H9 (cell line): ENCODE results near the gene CEP128. TPM values are rescaled to one million over a fixed set of nuclear protein-coding genes. Genes with fewer than 3 reads are reported as not detected.

Experiments used
- DNase-seq: peaks from one replicate; pipeline ENCODE4 v3.0.0-alpha.2; 2017
- H2AFZ ChIP-seq: one replicate; pipeline ENCODE4 v1.6.1; 2013; ENCODE audit warnings: mild to moderate bottlenecking, low read length, control low read depth, moderate library complexity
- H2AK5ac ChIP-seq: 2 replicates; pipeline ENCODE4 v1.6.1; 2013; ENCODE audit warnings: low read length, control low read depth, mixed read lengths; ENCODE audit not compliant: insufficient read length
- H2BK120ac ChIP-seq: one replicate; pipeline ENCODE4 v1.6.1; 2013; ENCODE audit warnings: low read depth, mild to moderate bottlenecking, low read length, control low read depth, inconsistent platforms; ENCODE audit not compliant: poor library complexity, severe bottlenecking
- H2BK12ac ChIP-seq: 2 replicates; pipeline ENCODE4 v1.6.1; 2013; ENCODE audit warnings: low read length, control low read depth, mixed read lengths, low read depth; ENCODE audit not compliant: insufficient read length
- H2BK15ac ChIP-seq: 2 replicates; pipeline ENCODE4 v1.6.1; 2013; ENCODE audit warnings: low read depth, low read length, control low read depth
- H2BK20ac ChIP-seq: one replicate; pipeline ENCODE4 v1.6.1; 2013; ENCODE audit warnings: low read depth, mild to moderate bottlenecking, low read length, control low read depth, inconsistent platforms; ENCODE audit not compliant: poor library complexity, severe bottlenecking
- H2BK5ac ChIP-seq: 2 replicates; pipeline ENCODE4 v1.6.1; 2013; ENCODE audit warnings: low read length, control low read depth, mixed read lengths; ENCODE audit not compliant: insufficient read length
- H3K14ac ChIP-seq: 2 replicates; pipeline ENCODE4 v1.6.1; 2013; ENCODE audit warnings: low read length, control low read depth; ENCODE audit not compliant: insufficient read depth
- H3K18ac ChIP-seq: 2 replicates; pipeline ENCODE4 v1.6.1; 2013; ENCODE audit warnings: low read depth, mild to moderate bottlenecking, mixed read lengths, low read length, control low read depth; ENCODE audit not compliant: insufficient read length
- H3K23ac ChIP-seq: 2 replicates; pipeline ENCODE4 v1.6.1; 2013; ENCODE audit warnings: low read length, control low read depth, mixed read lengths, low read depth; ENCODE audit not compliant: insufficient read length
- H3K23me2 ChIP-seq: 2 replicates; pipeline ENCODE4 v1.6.1; 2013; ENCODE audit warnings: low read depth, mild to moderate bottlenecking, mixed read lengths, low read length, control low read depth; ENCODE audit not compliant: insufficient read length, poor library complexity, severe bottlenecking
- H3K27ac ChIP-seq: 2 replicates; pipeline ENCODE4 v1.5.1; 2013; ENCODE audit warnings: low read length, control low read depth, mixed read lengths, low read depth; ENCODE audit not compliant: insufficient read length
- H3K27me3 ChIP-seq: 2 replicates; pipeline ENCODE4 v1.6.1; 2013; ENCODE audit warnings: low read length, control low read depth, inconsistent platforms; ENCODE audit not compliant: insufficient read depth
- H3K4ac ChIP-seq: 2 replicates; pipeline ENCODE4 v1.6.1; 2013; ENCODE audit warnings: low read depth, mild to moderate bottlenecking, control low read depth, inconsistent platforms, low read length, moderate library complexity
- H3K4me1 ChIP-seq: 2 replicates; pipeline ENCODE4 v1.6.1; 2013; ENCODE audit warnings: low read length, control low read depth, inconsistent platforms; ENCODE audit not compliant: insufficient read depth
- H3K4me2 ChIP-seq: 2 replicates; pipeline ENCODE4 v1.6.1; 2013; ENCODE audit warnings: low read length, control low read depth, mixed read lengths; ENCODE audit not compliant: insufficient read length, insufficient read depth
- H3K56ac ChIP-seq: 2 replicates; pipeline ENCODE4 v1.6.1; 2013; ENCODE audit warnings: low read depth, mild to moderate bottlenecking, mixed read lengths, low read length, control low read depth; ENCODE audit not compliant: insufficient read length
- H3K79me1 ChIP-seq: 2 replicates; pipeline ENCODE4 v1.6.1; 2013; ENCODE audit warnings: low read depth, mild to moderate bottlenecking, moderate library complexity, low read length, control low read depth, inconsistent platforms; ENCODE audit not compliant: insufficient read depth, poor library complexity, severe bottlenecking
- H3K79me2 ChIP-seq: 2 replicates; pipeline ENCODE4 v1.6.1; 2013; ENCODE audit warnings: low read length, control low read depth, inconsistent platforms; ENCODE audit not compliant: insufficient read depth
- H3K9ac ChIP-seq: 2 replicates; pipeline ENCODE4 v1.6.1; 2013; ENCODE audit warnings: low read length, control low read depth, mixed read lengths; ENCODE audit not compliant: insufficient read length; ENCODE audit errors: extremely low read depth
- H3K9me3 ChIP-seq: one replicate; pipeline ENCODE4 v1.6.1; 2013; ENCODE audit warnings: low read depth, low read length, inconsistent platforms; ENCODE audit not compliant: control insufficient read depth
- H3T11ph ChIP-seq: one replicate; pipeline ENCODE4 v1.6.1; 2013; ENCODE audit warnings: mild to moderate bottlenecking, low read length, control low read depth, inconsistent platforms
- H4K20me1 ChIP-seq: one replicate; pipeline ENCODE4 v1.6.1; 2013; ENCODE audit not compliant: control insufficient read depth, insufficient read length, insufficient read depth
- H4K5ac ChIP-seq: 2 replicates; pipeline ENCODE4 v1.6.1; 2013; ENCODE audit warnings: low read depth, mild to moderate bottlenecking, mixed read lengths, low read length, control low read depth; ENCODE audit not compliant: insufficient read length
- H4K8ac ChIP-seq: replicated peaks from 2 replicates; pipeline ENCODE4 v1.6.1; 2013; ENCODE audit warnings: low read length, control low read depth, mixed read lengths, low read depth; ENCODE audit not compliant: insufficient read length
- H4K91ac ChIP-seq: 2 replicates; pipeline ENCODE4 v1.6.1; 2013; ENCODE audit warnings: low read depth, mild to moderate bottlenecking, moderate library complexity, mixed read lengths, low read length, control low read depth; ENCODE audit not compliant: insufficient read length
- H3K27ac Mint-ChIP-seq, 3 experiments: 2 replicates in 2 of 3; 3 replicates in 1 of 3; pipeline ENCODE4 v1.8.0; 2020 to 2021; ENCODE audit warnings: mixed read lengths in 3 of 3, mild to moderate bottlenecking in 1 of 3, moderate library complexity in 1 of 3
- H3K27me3 Mint-ChIP-seq: 2 replicates; pipeline ENCODE4 v1.8.0; 2021; ENCODE audit warnings: low read depth, mild to moderate bottlenecking, moderate library complexity, mixed read lengths
- H3K36me3 Mint-ChIP-seq, 3 experiments: 2 replicates in 2 of 3; 3 replicates in 1 of 3; pipeline ENCODE4 v1.8.0; 2020 to 2021; ENCODE audit warnings: low read depth in 3 of 3, mixed read lengths in 3 of 3; ENCODE audit not compliant: insufficient read depth in 1 of 3
- H3K4me1 Mint-ChIP-seq, 2 experiments: 2 replicates each; pipeline ENCODE4 v1.8.0; 2020; ENCODE audit warnings: mixed read lengths in 2 of 2
- H3K4me3 Mint-ChIP-seq, 2 experiments: 2 replicates in 1 of 2; 3 replicates in 1 of 2; pipeline ENCODE4 v1.8.0; 2020 to 2021; ENCODE audit warnings: mild to moderate bottlenecking in 2 of 2, mixed read lengths in 2 of 2, moderate library complexity in 1 of 2
- H3K9me3 Mint-ChIP-seq, 2 experiments: 2 replicates in 1 of 2; 3 replicates in 1 of 2; pipeline ENCODE4 v1.8.0; 2020; ENCODE audit warnings: mild to moderate bottlenecking in 2 of 2, mixed read lengths in 2 of 2, moderate library complexity in 1 of 2
- WGBS: extraction: QIAGEN DNeasy Blood & Tissue Kit; methylation state at CpG from one replicate; pipeline ENCODE4 v1.1.7; 2013; ENCODE audit warnings: missing lambda C conversion rate, low lambda C conversion rate, mixed read lengths; ENCODE audit not compliant: insufficient read length; ENCODE audit errors: extremely low coverage; 5-methylcytosine and 5-hydroxymethylcytosine counted together
- total RNA-seq: library from RNA; stranded (reverse); gene quantifications from 2 replicates; pipeline ENCODE4 v1.2.1, GENCODE V29; 2021
- TF ChIP-seq, protein P1 (sequence below): fragments of 200-600 bp; sonication (generic); conservative IDR thresholded peaks from 3 replicates; pipeline ENCODE4 v1.8.0; 2021; ENCODE audit warnings: antibody characterized with exemption, mild to moderate bottlenecking

CEP128 gene
- total RNA-seq, 1 experiment from 2014 or later = 16.3 TPM

DNA sequence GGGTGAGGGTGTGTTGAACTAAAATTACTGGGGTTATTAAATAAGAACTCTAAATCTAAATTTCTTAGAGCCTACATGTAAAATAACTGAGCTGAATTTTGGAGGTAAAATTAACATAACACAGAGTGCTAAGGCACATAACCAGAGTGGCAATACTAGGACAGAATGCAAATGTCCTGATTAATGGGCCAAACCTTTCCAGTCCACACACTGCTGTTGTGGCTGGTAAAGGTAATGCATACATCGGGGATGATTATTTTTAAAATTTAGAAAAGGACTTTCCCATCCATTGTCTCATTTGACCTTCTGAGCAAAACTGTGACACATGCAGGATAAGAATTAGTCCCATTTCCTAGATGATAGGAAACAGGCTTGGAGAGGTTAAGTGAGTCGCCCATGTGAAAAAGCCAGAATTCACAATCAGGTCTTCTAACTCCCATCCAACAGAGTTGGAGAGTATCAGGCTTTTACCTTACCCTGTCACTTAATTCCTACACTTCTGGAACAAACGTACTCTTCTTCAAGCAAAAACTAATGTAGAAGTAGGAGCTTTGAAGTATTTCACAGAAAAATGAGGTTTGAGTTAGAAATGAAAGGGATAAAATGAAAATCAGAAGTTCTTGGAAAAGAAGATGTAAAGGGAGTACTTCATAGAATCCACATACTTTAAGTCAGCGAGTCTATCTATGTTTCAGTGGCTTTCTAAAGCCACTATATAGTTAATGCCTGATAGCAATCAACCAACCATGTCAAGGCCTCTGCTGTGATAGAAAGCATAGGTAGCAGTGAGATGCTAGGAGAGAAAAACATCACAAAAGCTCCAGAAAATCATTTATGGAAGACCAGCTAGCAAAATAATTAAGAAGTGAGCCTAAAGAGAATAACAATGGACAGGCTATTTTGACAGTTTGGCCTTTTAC, 395.3 kb downstream of the CEP128 start:
- Mint-ChIP-seq H3K4me1 (no peaks in the 10 kb centered on the region), H3K27me3 (no peaks in the 10 kb centered on the region), H3K9me3 (no peaks in the 10 kb centered on the region), H3K4me3 (no peak overlapping the region), H3K27ac (no peak overlapping the region), H3K36me3 (no peaks in the 10 kb centered on the region)
- Histone ChIP-seq H3K4ac (no peak overlapping the region), H3K27me3 (no peaks in the 10 kb centered on the region), H4K8ac (no peak overlapping the region), H2BK5ac (no peak overlapping the region), H3K79me1 (no peaks in the 10 kb centered on the region), H2BK20ac (no peak overlapping the region), H3K4me1 (no peaks in the 10 kb centered on the region), H3K14ac (no peak overlapping the region), H3K27ac (no peak overlapping the region), H3K23me2 (no peaks in the 10 kb centered on the region), H3K23ac (no peak overlapping the region), H3T11ph (no peak overlapping the region), H4K5ac (no peak overlapping the region), H2BK15ac (no peak overlapping the region), H2BK120ac (no peak overlapping the region), H3K56ac (no peak overlapping the region), H3K9me3 (no peaks in the 10 kb centered on the region), H3K9ac (no peak overlapping the region), H3K79me2 (no peaks in the 10 kb centered on the region), H2AK5ac (no peak overlapping the region), H4K91ac (no peak overlapping the region), H2BK12ac (no peak overlapping the region), H3K4me2 (no peak overlapping the region), H3K18ac (no peak overlapping the region), H4K20me1 (no peaks in the 10 kb centered on the region), H2AFZ (no peak overlapping the region)
- TF ChIP-seq, protein P1, sequence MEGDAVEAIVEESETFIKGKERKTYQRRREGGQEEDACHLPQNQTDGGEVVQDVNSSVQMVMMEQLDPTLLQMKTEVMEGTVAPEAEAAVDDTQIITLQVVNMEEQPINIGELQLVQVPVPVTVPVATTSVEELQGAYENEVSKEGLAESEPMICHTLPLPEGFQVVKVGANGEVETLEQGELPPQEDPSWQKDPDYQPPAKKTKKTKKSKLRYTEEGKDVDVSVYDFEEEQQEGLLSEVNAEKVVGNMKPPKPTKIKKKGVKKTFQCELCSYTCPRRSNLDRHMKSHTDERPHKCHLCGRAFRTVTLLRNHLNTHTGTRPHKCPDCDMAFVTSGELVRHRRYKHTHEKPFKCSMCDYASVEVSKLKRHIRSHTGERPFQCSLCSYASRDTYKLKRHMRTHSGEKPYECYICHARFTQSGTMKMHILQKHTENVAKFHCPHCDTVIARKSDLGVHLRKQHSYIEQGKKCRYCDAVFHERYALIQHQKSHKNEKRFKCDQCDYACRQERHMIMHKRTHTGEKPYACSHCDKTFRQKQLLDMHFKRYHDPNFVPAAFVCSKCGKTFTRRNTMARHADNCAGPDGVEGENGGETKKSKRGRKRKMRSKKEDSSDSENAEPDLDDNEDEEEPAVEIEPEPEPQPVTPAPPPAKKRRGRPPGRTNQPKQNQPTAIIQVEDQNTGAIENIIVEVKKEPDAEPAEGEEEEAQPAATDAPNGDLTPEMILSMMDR = 0 out of 3 replicates have a peak, but pooled peaks have one; percentile 15
- no CpG with 5 or more reads among the region's 4 CpGs for WGBS
- no peak for DNase-seq
